HFF-Myc (cell line): Measurements from ENCODE around the gene SEPSECS.

Experiments
- DNase-seq: peaks from one replicate; pipeline ENCODE4 v3.0.0-alpha.2; 2011; ENCODE audit warnings: low read depth; ENCODE audit errors: extremely low read depth
- H3K4me3 ChIP-seq: replicated peaks from 2 replicates; pipeline ENCODE4 v1.5.1; 2011; ENCODE audit warnings: low read depth, mild to moderate bottlenecking, control low read depth, low read length
- TF ChIP-seq, protein P1 (sequence below): IDR thresholded peaks from 2 replicates; pipeline ENCODE4 v1.5.1; 2012; ENCODE audit warnings: mild to moderate bottlenecking, low read depth, low read length, control low read depth; ENCODE audit errors: missing control alignments

SEPSECS gene

DNA sequence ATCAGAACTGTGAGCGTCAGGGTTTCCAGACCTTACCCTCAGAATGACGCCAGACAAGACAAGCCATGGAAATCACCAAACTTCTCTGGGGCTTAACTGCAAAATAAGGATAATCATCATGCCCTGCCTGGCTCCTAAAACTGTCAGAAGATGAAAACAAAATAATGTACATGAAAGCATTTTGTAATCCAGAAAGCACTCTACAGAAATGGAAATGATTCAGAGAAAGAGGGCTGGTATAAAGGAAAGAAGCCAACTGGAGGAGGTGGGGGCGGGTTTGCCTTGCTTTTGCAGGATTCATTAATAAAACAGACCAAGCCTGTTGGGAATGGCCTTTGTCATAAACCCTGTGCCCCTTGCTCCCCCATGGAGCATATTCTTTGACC, 47.3 kb downstream of the SEPSECS start:
- TF ChIP-seq, protein P1, sequence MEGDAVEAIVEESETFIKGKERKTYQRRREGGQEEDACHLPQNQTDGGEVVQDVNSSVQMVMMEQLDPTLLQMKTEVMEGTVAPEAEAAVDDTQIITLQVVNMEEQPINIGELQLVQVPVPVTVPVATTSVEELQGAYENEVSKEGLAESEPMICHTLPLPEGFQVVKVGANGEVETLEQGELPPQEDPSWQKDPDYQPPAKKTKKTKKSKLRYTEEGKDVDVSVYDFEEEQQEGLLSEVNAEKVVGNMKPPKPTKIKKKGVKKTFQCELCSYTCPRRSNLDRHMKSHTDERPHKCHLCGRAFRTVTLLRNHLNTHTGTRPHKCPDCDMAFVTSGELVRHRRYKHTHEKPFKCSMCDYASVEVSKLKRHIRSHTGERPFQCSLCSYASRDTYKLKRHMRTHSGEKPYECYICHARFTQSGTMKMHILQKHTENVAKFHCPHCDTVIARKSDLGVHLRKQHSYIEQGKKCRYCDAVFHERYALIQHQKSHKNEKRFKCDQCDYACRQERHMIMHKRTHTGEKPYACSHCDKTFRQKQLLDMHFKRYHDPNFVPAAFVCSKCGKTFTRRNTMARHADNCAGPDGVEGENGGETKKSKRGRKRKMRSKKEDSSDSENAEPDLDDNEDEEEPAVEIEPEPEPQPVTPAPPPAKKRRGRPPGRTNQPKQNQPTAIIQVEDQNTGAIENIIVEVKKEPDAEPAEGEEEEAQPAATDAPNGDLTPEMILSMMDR, result no peak
- DNase-seq, result no peak
- no peak overlapping the region for H3K4me3 ChIP-seq

GRCh38 chr4:25112366-25112994, 47.8 kb downstream of the SEPSECS start:
- H3K4me3 ChIP-seq, result no peak overlapping the region
- DNase-seq, result no peak
- TF ChIP-seq, protein P1, result no peak

DNA sequence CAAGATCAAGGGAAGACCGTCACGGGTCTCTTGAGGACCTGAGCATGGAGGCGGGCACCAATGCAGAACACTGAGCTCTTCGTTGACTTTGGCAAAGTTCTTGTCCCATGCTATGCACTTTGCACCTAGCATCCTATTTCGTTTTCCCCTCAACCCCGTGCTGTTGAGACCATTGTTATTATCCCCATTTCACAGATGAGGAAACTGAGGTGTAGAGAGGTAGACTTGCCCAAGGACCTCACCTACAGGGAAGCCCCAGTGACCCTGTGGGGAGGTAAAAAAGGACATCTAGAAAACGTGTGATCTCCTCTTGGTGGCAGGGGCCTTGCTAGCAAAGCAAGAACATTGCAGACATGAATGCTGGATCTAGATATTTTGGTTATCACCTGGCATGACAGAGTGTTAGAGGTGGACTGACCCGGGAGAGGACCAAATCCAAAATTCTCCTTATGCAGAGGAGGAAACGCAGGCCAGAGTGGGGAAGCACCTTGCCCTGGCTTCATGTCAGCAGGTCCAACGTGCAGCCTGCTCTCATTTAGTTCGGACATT, 48.5 kb downstream of the SEPSECS start:
- DNase-seq, result no peak
- TF ChIP-seq, protein P1, result no peak
- no peak overlapping the region for H3K4me3 ChIP-seq

GRCh38 chr4:25110527-25111329, 49.5 kb downstream of the SEPSECS start:
- no peak for DNase-seq
- TF ChIP-seq, protein P1, result no peak
- H3K4me3 ChIP-seq, result no peak overlapping the region

GRCh38 chr4:25109511-25109910, 50.7 kb downstream of the SEPSECS start:
- TF ChIP-seq, protein P1, result no peak
- no peak for DNase-seq
- no peak overlapping the region for H3K4me3 ChIP-seq

DNA sequence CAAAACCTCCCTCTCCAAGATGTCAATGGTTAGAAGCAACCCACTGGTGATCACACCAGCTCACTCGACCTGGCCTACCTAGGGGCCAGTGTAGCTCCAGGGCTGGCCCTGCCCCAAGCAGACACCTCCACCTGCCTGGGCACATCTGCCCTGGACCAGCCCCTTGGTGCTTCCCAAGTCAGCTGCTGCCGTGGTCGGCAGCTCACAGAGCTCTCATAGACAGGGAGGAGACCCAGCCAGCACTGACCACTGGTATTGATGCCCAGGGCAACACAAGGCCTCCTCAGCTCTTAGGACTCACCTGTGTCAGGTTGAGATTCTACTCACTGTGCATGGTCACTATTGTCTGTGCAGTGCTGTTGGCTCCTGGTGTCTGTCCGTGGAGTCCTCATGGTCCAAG, 51.7 kb downstream of the SEPSECS start:
- H3K4me3 ChIP-seq, result no peak overlapping the region
- TF ChIP-seq, protein P1, result no peak
- DNase-seq, result no peak
